ENCODE results near the gene POLR2E.

POLR2E gene

DNA sequence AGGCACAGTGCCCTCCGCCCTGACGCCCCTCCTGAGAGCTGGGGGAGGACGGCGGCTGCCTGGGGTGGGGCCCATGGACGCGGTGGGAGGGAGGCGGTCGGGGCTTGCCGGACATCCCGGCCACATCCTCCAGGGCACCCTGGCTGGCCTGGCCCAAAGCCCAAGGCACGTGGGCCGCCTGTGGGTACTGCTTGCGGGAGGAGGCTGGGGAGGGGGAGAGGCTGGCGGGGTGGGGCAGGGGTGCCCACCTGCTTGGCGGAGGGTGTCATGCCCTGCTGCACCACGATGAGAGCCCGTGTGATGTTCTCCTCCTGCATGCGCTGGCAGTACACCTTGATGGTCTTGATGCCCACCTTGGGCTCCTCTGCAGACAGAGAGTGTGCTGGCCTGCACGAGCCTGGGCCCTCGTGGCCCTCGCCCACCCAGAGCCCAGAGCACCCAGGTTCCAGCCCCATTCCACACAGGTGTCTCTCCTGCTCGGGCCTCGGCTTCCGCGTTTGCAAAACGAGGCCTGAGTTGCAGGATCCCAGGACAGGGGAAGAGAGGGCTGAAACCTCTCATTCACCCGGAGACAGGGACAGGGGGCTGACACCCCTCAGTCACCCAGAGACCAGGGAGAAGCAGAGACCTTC, 3.5 kb downstream of the POLR2E start:
- no peak for DNase-seq

DNA sequence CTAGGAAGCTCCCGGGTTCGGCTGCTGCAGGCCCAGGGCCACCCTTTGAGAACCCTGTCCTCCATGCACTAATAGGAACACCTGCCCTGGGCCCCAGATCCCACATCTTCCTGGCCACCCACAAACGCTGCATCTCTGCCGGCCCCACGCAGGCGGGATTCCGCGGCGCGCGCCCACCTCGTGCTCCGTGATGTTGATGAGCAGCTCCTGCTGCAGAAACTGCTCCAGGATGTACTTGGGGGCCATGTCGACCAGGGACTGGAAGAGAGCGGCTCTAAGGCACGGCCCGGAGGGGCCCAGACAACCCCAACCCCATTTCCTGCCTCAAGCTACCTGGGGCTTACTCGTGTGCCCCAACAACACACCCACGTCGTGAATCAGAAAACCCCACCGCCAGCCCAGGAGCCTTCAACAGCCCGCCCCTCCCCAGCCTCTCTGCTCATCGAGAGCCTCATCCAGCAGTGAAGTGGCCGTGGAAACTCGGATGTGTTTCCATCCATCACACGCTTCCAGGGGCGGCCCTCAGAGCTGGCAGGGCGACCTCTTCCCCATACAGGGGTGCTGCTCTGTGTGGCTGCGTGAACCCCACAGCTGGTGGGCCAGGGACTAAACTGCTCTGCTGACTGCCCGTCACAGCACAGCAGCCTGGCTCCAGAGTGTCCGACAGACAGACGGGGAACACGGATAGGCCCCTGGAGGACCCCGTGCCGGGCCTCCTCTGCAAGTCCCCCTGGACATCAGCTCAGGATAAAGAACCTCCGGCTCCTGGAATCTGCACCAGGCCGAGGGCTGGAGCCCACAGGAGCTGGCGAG, 4.2 kb downstream of the POLR2E start:
- no peak for DNase-seq

DNA sequence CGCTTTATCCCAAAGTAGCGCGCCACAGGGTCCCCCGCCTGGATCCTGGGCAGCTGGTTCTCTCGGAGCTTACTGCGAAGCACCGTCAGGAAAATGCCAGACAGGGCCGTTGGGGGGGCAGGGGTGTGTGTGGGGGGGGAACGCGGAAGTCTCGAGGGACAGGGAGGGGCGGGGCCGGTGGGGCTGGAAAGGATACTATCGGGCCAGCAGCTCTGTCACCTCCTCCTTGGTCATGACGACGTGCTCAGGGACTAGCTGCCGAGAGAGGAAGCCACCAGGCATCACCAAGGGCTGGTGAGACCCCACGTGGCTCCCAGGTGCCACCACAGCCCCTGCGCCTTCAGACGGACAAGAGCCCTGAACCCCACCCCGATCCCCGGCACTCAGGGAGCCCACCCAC, 5.3 kb downstream of the POLR2E start:
- no peak for DNase-seq

DNA sequence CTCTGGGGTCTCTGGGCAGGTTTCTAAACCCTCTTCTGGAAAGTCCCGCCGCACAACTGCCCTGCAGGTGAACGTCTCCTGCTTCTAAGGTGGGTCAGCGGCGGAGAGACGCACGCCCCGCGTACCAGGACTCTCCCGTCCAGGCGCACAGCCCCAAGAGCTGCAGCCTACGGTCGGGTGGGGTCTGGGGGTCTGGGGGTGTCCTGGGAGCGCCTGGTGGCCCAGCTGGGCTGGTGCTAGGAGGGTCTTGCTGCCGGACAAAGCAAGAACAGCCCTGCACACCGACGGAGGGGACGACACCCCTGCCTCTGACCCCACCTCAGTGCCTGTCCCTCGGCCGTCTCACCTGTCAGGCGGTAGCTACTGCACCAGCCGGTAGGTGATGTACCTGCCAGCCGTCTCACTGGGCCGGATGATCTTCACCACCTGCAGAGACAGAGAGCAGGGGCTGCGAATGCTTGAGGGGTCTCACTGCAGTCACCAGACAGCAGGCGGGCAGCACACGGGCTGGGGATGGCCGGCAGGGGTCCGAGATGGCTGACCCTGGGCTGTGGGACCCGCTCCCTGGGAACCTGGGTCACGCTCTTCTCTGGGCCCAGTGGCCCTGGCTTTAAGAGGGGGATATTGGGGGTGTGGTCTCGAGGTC, 5.9 kb downstream of the POLR2E start:
- no peak for DNase-seq

DNA sequence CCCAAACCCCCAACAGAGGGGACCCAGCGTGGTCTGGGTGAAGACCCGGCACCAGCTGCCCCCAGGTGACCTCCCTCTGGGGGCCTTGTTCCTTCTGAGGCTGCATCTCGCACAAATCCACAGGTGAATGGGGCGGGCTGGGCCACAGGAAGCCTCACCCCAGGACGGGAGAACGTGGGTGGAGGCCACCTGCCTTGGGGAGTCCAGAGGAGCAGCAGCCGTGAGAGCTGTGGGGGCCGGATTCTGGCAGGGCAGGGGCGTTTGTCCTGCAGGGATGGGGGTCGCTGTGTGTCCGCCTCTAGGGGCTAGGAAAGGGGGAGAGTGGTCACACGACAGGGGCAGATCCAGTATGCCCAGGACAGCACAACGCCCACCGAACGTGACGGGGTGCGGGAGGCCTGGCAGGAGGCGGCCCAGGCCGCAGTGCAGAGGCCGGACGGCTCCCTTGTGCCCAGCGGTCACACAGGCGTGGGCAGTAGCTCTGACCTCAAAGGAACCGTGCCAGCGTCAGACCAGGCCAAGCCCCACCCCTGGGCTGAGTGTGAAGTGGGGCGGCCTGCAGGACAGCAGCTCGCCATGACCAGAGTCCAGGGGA, 6.7 kb downstream of the POLR2E start:
- no peak for DNase-seq

DNA sequence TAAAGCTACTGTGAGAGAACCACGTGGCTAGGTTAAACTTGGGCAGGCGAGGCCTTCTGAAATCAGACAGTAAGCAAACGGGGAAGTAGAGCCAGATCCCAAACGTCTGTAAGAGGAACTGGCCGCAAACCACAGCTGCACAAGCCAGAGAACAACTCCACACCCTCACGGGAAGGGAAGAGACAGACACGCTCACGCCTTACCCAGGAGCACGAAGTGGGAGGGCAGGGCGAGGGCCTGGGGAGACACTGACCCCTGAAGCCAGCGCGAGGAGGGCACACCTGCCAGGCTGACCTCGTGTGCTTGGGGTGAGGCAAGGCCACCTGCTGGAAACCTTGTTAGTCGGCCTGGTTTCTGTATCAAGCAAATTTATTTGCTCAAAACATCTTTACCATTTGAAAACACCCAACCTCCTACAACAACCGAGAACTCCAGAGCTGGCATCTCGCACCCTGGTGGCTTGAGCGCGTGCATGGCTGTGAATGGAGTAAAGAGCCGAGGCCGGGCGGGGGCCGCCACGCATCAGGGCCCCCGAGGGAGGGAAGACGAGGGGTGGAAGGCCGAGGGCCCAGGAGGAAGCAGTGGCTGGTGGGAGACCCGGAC, 7.3 kb downstream of the POLR2E start:
- no peak for DNase-seq

DNA sequence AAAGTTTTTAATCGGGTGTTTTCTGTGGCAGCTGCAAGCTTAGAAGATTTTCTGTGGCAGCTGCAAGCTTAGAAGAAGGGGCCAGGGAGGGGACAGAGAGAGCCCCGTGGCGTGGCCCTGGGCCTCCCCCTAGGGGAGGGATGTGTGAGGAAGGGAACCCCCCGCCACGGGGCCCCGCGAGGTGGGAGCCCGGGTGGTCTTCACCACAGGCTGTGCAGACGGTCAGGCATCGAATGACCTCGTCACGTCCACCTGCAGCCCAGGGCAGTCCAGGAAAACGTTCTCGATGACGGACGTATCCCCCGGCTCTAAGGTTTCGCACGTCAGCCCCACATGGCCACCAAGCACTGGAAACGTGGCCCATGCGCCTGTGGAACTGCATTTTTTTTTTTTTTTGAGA, 8.6 kb downstream of the POLR2E start:
- no peak for DNase-seq

DNA sequence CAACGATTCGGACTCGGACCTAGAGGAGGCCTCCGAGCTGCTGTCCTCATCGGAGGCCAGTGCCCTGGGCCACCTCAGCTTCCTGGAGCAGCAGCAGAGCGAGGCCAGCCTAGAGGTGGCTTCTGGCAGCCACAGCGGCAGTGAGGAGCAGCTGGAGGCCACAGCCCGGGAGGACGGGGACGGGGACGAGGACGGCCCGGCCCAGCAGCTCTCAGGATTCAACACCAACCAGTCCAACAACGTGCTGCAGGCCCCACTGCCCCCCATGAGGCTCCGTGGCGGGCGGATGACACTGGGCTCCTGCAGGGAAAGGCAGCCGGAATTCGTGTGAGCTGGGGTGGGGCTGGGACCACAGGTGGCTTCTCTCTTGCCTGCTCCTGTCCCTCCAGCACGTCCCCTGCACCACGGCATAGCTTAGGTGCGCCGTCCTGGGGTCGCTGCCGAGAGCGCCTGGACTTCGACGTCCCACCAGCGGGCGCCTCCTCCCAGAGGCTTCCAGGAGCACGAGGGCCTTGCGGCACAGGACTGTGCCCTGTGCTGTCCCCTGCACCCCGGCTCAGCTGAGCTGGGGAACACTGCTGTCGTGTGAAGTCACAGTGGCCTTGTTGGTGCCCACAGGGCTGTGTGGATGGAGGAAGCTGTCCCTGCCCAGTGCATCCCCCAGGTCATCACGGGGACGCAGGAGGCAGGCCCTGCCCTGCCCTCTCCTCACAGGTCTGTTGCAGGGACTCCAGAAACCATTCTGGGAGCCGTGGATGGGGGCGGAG, 9.3 kb downstream of the POLR2E start:
- DNase-seq, result no peak

DNA sequence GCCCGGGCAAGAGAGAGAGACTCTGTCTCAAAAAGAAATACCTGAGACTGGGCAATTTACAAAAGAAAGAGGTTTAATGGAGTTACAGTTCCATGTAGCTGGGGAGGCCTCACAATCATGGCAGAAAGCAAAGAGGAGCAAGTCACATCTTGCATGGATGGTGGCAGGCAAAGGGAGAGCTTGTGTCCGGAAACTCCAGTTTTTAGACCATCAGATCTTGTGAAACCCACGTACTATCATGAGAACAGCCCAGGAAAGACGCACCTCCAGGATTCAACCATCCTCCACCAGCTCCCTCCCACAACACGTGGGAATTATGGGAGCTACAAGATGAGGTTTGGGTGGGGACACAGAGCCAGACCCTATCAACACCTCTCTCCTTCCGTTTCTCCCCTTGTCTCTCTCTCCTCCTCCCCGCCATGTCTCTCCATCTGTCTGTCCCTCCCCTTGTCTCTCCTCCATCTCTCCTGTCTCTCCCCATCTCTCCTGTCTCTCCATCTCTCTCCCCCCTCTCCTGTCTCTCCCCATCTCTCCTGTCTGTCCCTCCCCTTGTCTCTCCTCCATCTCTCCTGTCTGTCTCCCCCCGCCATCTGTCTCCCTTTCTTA, 10.0 kb downstream of the POLR2E start:
- no peak for DNase-seq

DNA sequence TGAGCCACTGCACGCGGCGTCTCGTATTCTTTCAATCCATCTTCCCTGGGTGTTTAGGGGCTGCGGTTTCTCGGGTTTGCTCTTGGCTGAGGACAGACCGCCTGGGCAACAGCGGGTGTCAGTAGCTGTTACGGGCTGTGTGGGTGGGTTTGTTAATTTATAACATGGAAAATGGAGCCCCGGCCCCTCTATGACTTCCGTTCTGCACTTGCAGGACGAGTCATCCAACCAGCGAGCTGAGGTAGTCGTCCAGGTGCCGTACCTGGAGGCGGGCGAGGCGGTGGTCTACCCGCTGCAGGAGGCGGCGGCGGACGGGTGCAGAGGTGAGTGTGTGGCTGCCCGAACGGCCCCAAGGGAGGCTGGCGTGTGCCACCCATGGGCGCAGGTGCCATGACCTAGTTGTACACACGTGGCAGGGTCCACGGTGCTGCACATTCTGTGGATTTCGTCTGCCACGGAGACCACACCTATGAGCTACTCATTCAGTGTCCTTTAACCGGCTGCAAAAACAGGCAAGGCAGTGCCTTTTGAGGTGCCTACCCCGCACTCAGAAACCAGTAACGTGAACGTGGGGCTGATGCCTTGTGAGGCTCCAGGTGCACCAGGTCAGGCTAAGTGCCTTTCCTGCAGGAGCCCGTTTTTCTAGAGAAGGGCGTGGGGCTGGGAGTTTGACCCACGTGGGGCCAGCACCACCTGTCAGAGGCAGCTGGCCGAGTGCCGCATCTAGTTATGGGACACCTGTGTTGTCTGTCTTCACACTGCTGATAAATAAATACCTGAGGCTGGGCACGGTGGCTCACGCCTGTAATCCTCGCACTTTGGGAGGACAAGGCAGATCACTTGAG, 10.9 kb downstream of the POLR2E start:
- no peak for DNase-seq

DNA sequence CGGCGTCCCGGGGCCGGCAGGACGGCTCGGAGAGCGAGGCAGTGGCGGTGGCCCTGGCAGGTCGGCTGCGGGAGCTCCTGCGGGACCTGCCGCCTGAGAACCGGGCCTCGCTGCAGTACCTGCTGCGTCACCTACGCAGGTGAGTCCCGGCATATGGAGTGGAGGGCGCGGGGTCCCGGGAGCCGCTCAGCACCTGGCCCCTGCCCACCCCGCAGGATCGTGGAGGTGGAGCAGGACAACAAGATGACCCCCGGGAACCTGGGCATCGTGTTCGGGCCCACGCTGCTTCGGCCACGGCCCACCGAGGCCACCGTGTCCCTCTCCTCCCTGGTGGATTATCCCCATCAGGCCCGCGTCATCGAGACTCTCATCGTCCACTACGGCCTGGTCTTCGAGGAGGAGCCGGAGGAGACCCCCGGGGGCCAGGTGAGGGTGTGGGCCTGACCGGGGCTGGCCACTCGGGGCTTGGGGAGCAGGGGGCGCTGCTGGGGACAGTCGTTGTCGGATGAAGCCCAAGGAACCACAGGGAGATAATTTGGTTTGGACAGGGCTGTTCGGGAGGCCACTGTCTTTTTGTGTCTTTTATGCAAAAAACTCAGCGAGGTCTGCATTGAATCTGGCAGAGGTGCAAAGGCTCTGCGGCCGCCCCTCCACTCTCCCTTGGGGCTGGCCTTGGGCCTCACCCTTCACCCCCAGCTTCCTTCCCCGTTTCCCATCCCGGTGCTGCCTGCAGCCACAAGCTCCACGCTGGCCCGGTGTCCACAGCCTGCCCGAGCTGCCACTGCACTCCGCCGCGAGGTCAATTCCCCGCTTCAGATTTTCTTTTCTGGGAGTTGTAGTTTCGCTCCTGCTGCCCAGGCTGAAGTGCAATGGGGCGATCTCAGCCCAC, 12.0 kb downstream of the POLR2E start:
- DNase-seq, result no peak

DNA sequence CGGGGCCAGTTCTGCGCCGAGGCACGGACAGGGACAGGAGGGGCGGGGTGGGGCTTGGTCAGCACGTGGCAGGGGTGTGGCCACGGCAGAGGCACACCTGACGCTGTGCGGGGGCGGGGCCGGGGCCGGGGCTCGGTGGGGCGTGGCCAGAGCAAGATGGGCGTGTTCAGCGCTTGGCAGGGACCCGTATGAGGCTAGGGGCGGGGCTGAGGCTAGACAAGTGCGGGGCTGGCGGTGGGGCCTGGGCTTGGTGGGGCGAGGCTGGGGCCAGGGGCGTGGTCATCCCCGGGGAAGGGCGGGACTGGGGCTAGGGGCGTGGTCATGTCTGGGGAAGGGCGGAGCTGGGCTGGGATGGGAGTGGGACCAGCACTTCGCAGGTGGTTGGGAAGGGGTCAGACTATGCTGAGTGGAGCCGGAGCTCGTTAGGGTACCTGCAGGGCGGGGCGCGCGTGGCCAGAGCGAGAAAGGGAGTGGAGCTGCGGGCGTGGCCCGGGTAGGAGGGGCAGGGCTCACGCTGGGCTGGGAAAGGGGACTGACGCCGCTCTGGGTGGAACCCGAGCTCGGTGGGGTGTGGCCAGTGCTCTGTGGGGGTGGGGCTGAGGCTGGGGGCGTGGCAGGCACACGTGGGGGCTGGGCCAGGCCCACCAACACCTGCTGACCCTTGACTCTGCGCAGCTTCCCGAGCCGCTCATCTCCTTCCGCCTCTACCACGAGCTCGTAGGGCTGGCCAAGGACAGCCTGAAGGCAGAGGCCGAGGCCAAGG, 12.8 kb downstream of the POLR2E start:
- peak; percentile 98 for DNase-seq

DNA sequence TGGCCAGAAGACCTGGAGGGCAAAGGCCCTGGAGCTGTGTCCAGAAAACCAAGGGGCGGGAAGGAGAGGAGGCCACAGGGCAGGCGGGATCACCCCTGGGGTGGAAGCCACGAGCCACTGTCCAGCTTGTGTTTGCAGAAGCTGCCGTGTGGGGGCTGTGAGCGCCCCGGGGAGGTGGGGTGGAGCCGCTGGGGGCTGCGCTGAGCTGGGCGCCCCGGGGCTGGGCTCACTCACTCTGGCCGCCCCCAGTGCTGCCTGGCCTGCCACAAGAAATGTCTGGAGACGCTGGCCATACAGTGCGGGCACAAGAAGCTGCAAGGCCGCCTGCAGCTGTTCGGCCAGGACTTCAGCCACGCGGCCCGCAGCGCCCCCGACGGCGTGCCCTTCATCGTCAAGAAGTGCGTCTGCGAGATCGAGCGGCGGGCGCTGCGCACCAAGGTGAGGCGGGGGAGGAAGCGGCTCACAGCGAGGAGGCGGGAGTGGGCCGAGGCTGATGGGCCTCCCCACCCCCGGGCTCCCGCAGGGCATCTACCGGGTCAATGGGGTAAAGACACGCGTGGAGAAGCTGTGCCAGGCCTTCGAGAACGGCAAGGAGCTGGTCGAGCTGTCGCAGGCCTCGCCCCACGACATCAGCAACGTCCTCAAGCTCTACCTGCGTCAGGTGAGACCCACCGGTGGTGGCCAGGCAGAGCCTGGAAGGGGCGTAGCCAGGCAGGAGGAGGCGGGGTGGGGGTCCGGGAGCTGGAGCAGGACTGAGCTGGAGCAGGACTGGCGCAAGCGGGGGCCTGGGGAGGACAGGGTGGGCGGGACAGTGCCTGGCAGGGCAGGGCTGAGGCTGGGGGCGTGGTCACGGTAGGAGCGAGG, 13.6 kb downstream of the POLR2E start:
- peak; percentile 59 for DNase-seq

DNA sequence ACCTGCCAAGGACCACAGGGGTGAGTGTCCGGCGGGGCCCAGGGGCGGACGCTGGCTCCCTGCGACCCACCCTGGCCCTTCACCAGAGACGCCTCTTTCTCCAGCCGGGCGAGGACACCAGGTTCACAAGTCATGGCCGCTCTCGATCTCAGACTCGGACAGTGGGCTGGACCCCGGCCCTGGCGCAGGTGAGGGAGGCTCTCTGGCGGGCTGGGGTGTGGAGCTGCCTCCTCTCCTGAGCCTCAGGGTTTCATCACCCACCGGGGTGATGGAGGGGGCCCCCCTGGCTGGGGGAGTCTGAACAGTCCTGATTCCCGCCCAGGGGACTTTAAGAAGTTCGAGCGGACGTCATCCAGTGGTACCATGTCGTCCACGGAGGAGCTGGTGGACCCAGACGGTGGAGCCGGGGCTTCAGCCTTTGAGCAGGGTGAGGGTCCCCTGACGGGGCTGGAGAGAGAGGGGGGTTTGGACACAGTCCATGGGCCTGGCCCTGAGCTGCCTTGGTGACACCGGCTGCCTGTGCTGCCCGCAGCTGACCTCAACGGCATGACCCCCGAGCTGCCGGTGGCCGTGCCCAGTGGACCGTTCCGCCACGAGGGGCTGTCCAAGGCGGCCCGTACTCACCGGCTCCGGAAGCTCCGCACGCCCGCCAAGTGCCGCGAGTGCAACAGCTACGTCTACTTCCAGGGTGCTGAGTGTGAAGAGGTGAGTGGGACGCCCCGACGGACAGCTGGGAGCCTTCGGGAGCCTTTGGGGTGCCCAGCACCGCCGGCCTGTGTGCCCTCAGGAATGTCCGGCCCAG, 14.6 kb downstream of the POLR2E start:
- no peak for DNase-seq

DNA sequence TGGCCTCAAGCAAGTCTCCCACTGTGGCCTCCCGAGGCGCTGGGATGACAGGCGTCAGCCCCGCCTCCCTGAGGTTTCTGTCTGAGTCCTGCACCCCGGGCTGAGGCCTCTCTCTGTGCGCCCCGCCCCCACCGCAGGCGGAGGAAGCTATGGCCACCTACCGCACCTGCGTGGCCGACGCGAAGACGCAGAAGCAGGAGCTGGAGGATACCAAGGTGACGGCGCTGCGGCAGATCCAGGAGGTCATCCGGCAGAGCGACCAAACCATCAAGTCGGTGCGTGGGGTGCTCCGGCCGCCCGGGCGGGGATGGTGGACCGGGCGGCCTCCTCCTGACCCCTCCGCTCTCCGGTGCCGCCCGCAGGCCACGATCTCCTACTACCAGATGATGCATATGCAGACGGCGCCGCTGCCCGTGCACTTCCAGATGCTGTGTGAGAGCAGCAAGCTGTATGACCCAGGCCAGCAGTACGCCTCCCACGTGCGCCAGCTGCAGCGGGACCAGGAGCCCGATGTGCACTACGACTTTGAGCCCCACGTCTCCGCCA, 15.5 kb downstream of the POLR2E start:
- no peak for DNase-seq

DNA sequence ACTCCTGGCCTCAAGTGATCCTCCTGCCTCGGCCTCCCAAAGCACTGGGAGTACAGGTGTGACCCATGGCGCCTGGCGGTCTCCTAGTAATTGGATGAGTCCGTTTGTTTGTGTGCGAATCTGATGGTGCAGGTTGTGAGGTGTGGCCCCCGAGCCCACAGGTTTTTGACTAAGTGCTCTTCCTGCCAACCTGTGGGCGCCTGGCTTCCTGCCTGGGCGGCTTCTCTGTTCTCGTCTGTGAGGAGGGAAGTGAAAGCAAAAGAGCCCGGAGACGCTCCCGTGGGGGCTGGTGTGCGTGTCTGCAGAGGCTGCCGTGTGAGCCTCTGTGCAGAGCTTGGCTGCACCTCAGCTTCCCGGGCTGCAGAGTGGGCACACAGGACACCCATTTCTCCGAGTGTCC, 18.2 kb downstream of the POLR2E start:
- DNase-seq, result no peak

DNA sequence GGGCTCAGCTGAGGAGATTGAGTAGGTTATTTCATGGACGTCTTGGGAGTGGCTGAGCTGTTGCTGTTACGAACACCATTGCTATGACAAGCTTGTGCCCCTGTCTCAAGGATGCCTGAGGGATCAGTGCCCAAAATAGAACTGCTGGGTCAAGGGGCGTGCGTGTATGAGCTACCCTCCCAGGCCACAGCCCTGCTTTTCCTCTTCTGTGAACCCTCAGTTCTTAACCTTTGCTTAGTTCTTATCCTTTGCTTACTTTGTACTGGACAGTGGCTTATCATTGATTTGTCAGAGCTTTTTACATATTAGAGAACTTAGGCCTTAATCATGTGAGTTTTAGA, 19.2 kb downstream of the POLR2E start:
- no peak for DNase-seq

Measured in NCI-H774 (cell line).